Measurements from ENCODE around the gene CAPN1. TPM values are rescaled to one million over a fixed set of nuclear protein-coding genes. Genes with fewer than 3 reads are reported as not detected.

The CAPN1 gene
- total RNA-seq: 100 to 1,000 TPM in 2 of 4 donors, 10 to 100 TPM in 2; 52.7 to 153 (median 106) TPM

GRCh38 chr11:65181569-65182257, at the start of gene CAPN1:
Gene CAPN1, plus strand, starts transcription at chr11:65181928. Its CDS starts 774 bp downstream, at chr11:65182702.
- peak; percentile 56 to 90 for DNase-seq
- no peaks in the 10 kb centered on the region for H3K9me3 ChIP-seq
- in situ Hi-C loops (cut with MboI; ENCODE audit: low sequenced_read_pairs in 4 of 4): loop anchor here in 3 of 4 donors (5.0 kb wide), 1 partner anchor 69 kb away; the partner anchor contains the start of gene TM7SF2 (in 3 of the 3)

GRCh38 chr11:65132238-65132987, 49.3 kb upstream of the CAPN1 start:
- peak overlapping the region in 2 of 4 donors; percentile 13 to 99 for H3K27ac ChIP-seq
- intact Hi-C loops (cut with DNase I; ENCODE audit: low total_unique reads): loop anchor here (2.0 kb wide), 1 partner anchor 724 kb away; no protein-coding TSS in a partner anchor
- no peak for DNase-seq
- in situ Hi-C loops (cut with MboI; ENCODE audit: low sequenced_read_pairs in 4 of 4): no loop called here
- H3K9me3 ChIP-seq: no peaks in the 10 kb centered on the region
- TF ChIP-seq POLR2A (IDR thresholded peaks at IDR 0.05): no peak
- TF ChIP-seq CTCF (IDR thresholded peaks at IDR 0.05 in 4 of 5, conservative IDR thresholded peaks at IDR 0.05 in 1 of 5): no peak
- H3K36me3 ChIP-seq: peaks cover 0 to 55% of the 10 kb centered on the region in 2 donors
- no peaks in the 10 kb centered on the region for H3K27me3 ChIP-seq
- no peak overlapping the region for H3K4me3 ChIP-seq
- peaks cover 27 to 29% of the 10 kb centered on the region in 2 donors for H3K4me1 ChIP-seq
- ATAC-seq: no peak

More at GRCh38 chr11:65181569-65182257, at the start of gene CAPN1:
- Histone ChIP-seq H3K36me3 (peaks cover 0 to 8% of the 10 kb centered on the region in 2 donors), H3K27me3 (no peaks in the 10 kb centered on the region), H3K4me1 (peaks cover 18 to 25% of the 10 kb centered on the region in 2 donors), H3K27ac (peak within 1 kb of the TSS; percentile 93 to 99 (median 98)), H3K4me3 (peak within 1 kb of the TSS; percentile 85 to 99 (median 92))
- intact Hi-C loops (cut with DNase I; ENCODE audit: low total_unique reads): loop anchor here (1.0 to 5.0 kb wide), 3 partner anchors 39 to 169 kb away; partner anchors contain the start of gene ARL2
- no peak for TF ChIP-seq POLR2A (IDR thresholded peaks at IDR 0.05)
- TF ChIP-seq CTCF (IDR thresholded peaks at IDR 0.05 in 4 of 5, conservative IDR thresholded peaks at IDR 0.05 in 1 of 5): no peak
- ATAC-seq: peak; percentile 69 to 74

- no peak for ATAC-seq
- peak overlapping the region; percentile 84 to 99 (median 92) for H3K4me3 ChIP-seq
- in situ Hi-C loops (cut with MboI; ENCODE audit: low sequenced_read_pairs in 4 of 4) (no loop called here), intact Hi-C loops (cut with DNase I; ENCODE audit: low total_unique reads) (loop anchor here (2.0 kb wide), 1 partner anchor 724 kb away; no protein-coding TSS in a partner anchor)
- H3K36me3 ChIP-seq: peaks cover 0 to 48% of the 10 kb centered on the region in 2 donors
- peak overlapping the region; percentile 87 to 99 (median 98) for H3K27ac ChIP-seq
- H3K4me1 ChIP-seq: peaks cover 27 to 29% of the 10 kb centered on the region in 2 donors
- DNase-seq: no peak
- TF ChIP-seq POLR2A (IDR thresholded peaks at IDR 0.05) (no peak), CTCF (IDR thresholded peaks at IDR 0.05 in 4 of 5, conservative IDR thresholded peaks at IDR 0.05 in 1 of 5) (no peak)
- no peaks in the 10 kb centered on the region for H3K9me3 ChIP-seq
- no peaks in the 10 kb centered on the region for H3K27me3 ChIP-seq
These were observed 48.6 kb upstream of the CAPN1 start for GRCh38 chr11:65132988-65133700.

- H3K27me3 ChIP-seq: no peaks in the 10 kb centered on the region
- DNase-seq (peak in 1 of 2 donors; percentile 47), ATAC-seq (no peak)
- H3K4me1 ChIP-seq: peaks cover 27 to 29% of the 10 kb centered on the region in 2 donors
- peaks cover 0 to 42% of the 10 kb centered on the region in 2 donors for H3K36me3 ChIP-seq
- intact Hi-C loops (cut with DNase I; ENCODE audit: low total_unique reads): loop anchor here (1.0 to 2.0 kb wide), 3 partner anchors 11 to 723 kb away; partner anchors contain the start of genes FAU and MRPL49
- TF ChIP-seq POLR2A (IDR thresholded peaks at IDR 0.05) (no peak), CTCF (IDR thresholded peaks at IDR 0.05 in 4 of 5, conservative IDR thresholded peaks at IDR 0.05 in 1 of 5) (no peak)
- no peaks in the 10 kb centered on the region for H3K9me3 ChIP-seq
- H3K4me3 ChIP-seq: peak overlapping the region; percentile 84 to 99 (median 92)
- H3K27ac ChIP-seq: peak overlapping the region; percentile 87 to 99 (median 98)
- in situ Hi-C loops (cut with MboI; ENCODE audit: low sequenced_read_pairs in 4 of 4): no loop called here
These were observed 48.0 kb upstream of the CAPN1 start for GRCh38 chr11:65133724-65134123.

Data from gastrocnemius medialis (tissue), 4 donors.